HCT116 (cell line): ENCODE measurements around the gene KRT86. TPM values are rescaled to one million over a fixed set of nuclear protein-coding genes. Genes with fewer than 3 reads are reported as not detected.

Source experiments
- ATAC-seq: fragments of 200-7000 bp; cut with Tn5 transposase; 2 replicates; pipeline ENCODE4 v1.9.1; 2020; ENCODE audit warnings: mild to moderate bottlenecking, moderate library complexity
- BruUV-seq: library from RNA; stranded (reverse); fragments of 400-500 nt; replicated peaks from 2 replicates; lab custom pipeline; 2021; lab: Mats Ljungman, UMichigan
- CTCF ChIA-PET: fragments of 300-600 bp; sonication (Branson Sonifier 250); formaldehyde crosslinking; loops from one replicate; lab custom pipeline; 2021; ENCODE audit warnings: antibody characterized with exemption; lab: Charles Lee
- POLR2A ChIA-PET: fragments of 300-600, 350-600 bp; sonication (Branson Sonifier 250); formaldehyde crosslinking; loops from one replicate; lab custom pipeline; 2021; ENCODE audit warnings: antibody characterized with exemption; lab: Charles Lee
- RAD21 ChIA-PET, 2 experiments: fragments of 300-600 bp; sonication (Branson Sonifier 250); formaldehyde crosslinking; loops; one replicate each; lab custom pipeline; 2023; ENCODE audit warnings: low total read pairs in 2 of 2; ENCODE audit not compliant: uncharacterized antibody in 2 of 2, unreplicated experiment in 2 of 2, low non-redundant PET in 1 of 2; lab: Charles Lee
- DNase-seq: peaks from one replicate; pipeline ENCODE4 v3.0.0-alpha.2; 2010; ENCODE audit warnings: low read depth, low spot score
- H2AFZ ChIP-seq: fragments of 200-600 bp; shearing (Covaris generic), sonication (generic); 2 replicates; pipeline ENCODE4 v1.6.1; 2017; ENCODE audit warnings: low read depth, mixed run types, mixed read lengths, antibody characterized with exemption, low read length; ENCODE audit not compliant: poor library complexity, severe bottlenecking
- H3K27ac ChIP-seq: 2 replicates; pipeline ENCODE4 v1.5.1; 2012; ENCODE audit warnings: low read depth, low read length
- H3K27me3 ChIP-seq: fragments of 200-600 bp; sonication (generic); 2 replicates; pipeline ENCODE4 v1.6.1; 2016; ENCODE audit warnings: mixed run types, low read length, mixed read lengths; ENCODE audit not compliant: insufficient read depth
- H3K36me3 ChIP-seq, 2 experiments: fragments of 200-500 bp in 1 of 2; fragments of 200-600 bp in 1 of 2; sonication (Bioruptor generic) in 1 of 2; sonication (generic) in 1 of 2; 2 replicates each; pipeline versions ENCODE4 v1.5.1 to v1.6.1; 2014 to 2016; ENCODE audit warnings: low read length in 2 of 2, inconsistent platforms in 1 of 2, mixed read lengths in 1 of 2, mixed run types in 1 of 2; ENCODE audit not compliant: insufficient read depth in 2 of 2, control insufficient read depth in 1 of 2
- H3K4me1 ChIP-seq, 2 experiments: fragments of 200-600 bp in 1 of 2; sonication (generic) in 1 of 2; 2 replicates each; pipeline versions ENCODE4 v1.5.1 to v1.6.1; 2012 to 2017; ENCODE audit warnings: low read length in 2 of 2, inconsistent platforms in 1 of 2, mild to moderate bottlenecking in 1 of 2, mixed read lengths in 1 of 2, mixed run types in 1 of 2, moderate library complexity in 1 of 2; ENCODE audit not compliant: insufficient read depth in 2 of 2, control insufficient read depth in 1 of 2
- H3K4me2 ChIP-seq: fragments of 200-600 bp; sonication (generic); 2 replicates; pipeline ENCODE4 v1.6.1; 2017; ENCODE audit warnings: mixed run types, low read length, mixed read lengths
- H3K4me3 ChIP-seq, 2 experiments: fragments of 200-600 bp in 1 of 2; sonication (generic) in 1 of 2; replicated peaks in 1 of 2; 2 replicates each; pipeline ENCODE4 v1.5.1; 2011 to 2016; ENCODE audit warnings: low read length in 2 of 2, control low read depth in 1 of 2, low read depth in 1 of 2, mild to moderate bottlenecking in 1 of 2, mixed read lengths in 1 of 2, mixed run types in 1 of 2
- H3K79me2 ChIP-seq: fragments of 200-600 bp; sonication (generic); 2 replicates; pipeline ENCODE4 v1.6.1; 2017; ENCODE audit warnings: mild to moderate bottlenecking, mixed run types, low read length, moderate library complexity, mixed read lengths; ENCODE audit not compliant: insufficient read depth
- H3K9ac ChIP-seq: fragments of 200-600 bp; sonication (generic); 2 replicates; pipeline ENCODE4 v1.6.1; 2016; ENCODE audit warnings: low read length, mixed read lengths
- H3K9me2 ChIP-seq: fragments of 200-600 bp; sonication (generic), shearing (Covaris generic); 2 replicates; pipeline ENCODE4 v1.6.1; 2017; ENCODE audit warnings: mixed run types, mild to moderate bottlenecking, moderate library complexity; ENCODE audit not compliant: insufficient read depth
- H3K9me3 ChIP-seq, 2 experiments: fragments of 200-500 bp in 1 of 2; fragments of 200-600 bp in 1 of 2; sonication (Bioruptor generic) in 1 of 2; sonication (generic) in 1 of 2; 2 replicates each; pipeline ENCODE4 v1.6.1; 2014 to 2017; ENCODE audit warnings: low read length in 2 of 2, mixed read lengths in 2 of 2, inconsistent platforms in 1 of 2, low read depth in 1 of 2, mild to moderate bottlenecking in 1 of 2, mixed run types in 1 of 2, moderate library complexity in 1 of 2; ENCODE audit not compliant: control insufficient read depth in 1 of 2, insufficient read depth in 1 of 2
- H4K20me1 ChIP-seq: fragments of 200-600 bp; sonication (generic), shearing (Covaris generic); 2 replicates; pipeline ENCODE4 v1.6.1; 2017; ENCODE audit warnings: mixed run types, mild to moderate bottlenecking, moderate library complexity; ENCODE audit not compliant: insufficient read depth
- JUND ChIP-seq: IDR thresholded peaks from 2 replicates; pipeline ENCODE4 v1.6.1; 2012
- POLR2AphosphoS5 ChIP-seq: IDR thresholded peaks from 2 replicates; pipeline ENCODE4 v1.6.1; 2011; ENCODE audit warnings: mild to moderate bottlenecking, low read depth, low read length, moderate library complexity
- RAD21 ChIP-seq: IDR thresholded peaks from 2 replicates; pipeline ENCODE4 v1.6.1; 2012; ENCODE audit warnings: low read depth, mild to moderate bottlenecking
- intact Hi-C: fragments of 100-400 bp; cut with micrococcal nuclease; formaldehyde crosslinking; loops from 2 replicates; pipeline ENCODE4 v1.10.0; 2022
- total RNA-seq: library from RNA; stranded (reverse); gene quantifications from one replicate; pipeline ENCODE4 v1.2.1, GENCODE V29; 2021; ENCODE audit not compliant: unreplicated experiment
- TF ChIP-seq, protein P1 (sequence below), 3 experiments: fragments of 200-600 bp in 1 of 3; sonication (generic) in 1 of 3; IDR thresholded peaks in 2 of 3; conservative IDR thresholded peaks in 1 of 3; 2 replicates each; pipeline ENCODE4 v1.5.1; 2012 to 2017; ENCODE audit warnings: low read depth in 2 of 3, low read length in 2 of 3, antibody characterized with exemption in 1 of 3, borderline replicate concordance in 1 of 3, control low read depth in 1 of 3, mild to moderate bottlenecking in 1 of 3, mixed read lengths in 1 of 3, mixed run types in 1 of 3, moderate library complexity in 1 of 3; ENCODE audit not compliant: insufficient read depth in 1 of 3

Gene KRT86
- total RNA-seq, 1 experiment from 2014 or later = 1.5 TPM

DNA sequence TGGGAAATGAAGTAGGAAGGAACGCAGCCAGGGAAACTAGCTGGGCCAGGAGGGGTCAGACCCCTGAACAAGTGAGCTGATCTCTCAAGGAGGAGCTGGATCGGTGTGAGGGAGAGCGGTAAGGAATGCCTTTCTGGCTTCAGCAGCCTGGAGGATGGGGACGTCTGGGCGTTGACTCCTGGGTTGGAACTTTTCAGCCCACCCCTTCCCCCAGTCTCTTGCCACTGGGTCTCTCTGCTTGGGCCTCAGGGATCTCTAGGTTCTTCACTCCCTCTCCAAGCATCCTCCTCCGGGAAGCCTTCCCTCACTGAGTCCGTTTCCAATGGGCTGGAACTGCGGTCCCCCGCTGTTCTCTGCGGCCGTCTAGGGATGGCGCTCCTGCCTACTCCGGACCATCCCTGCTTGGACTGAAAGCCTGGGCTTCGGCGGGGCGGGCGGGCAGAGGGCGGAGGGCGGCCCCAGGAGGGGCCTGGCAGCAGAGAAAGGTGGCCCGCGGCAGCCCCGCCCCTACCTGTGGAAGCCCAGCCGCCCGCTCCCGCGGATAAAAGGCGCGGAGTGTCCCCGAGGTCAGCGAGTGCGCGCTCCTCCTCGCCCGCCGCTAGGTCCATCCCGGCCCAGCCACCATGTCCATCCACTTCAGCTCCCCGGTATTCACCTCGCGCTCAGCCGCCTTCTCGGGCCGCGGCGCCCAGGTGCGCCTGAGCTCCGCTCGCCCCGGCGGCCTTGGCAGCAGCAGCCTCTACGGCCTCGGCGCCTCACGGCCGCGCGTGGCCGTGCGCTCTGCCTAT is 41.6 kb upstream of the KRT86 start, which contains the start of gene KRT7:
Gene KRT7 (plus strand): TSS at position 570 of the 788 bp plus-strand sequence. CDS start 54 bp downstream, at position 624.
- POLR2A ChIA-PET = no interaction called here
- Histone ChIP-seq H3K27me3 (no peaks in the 10 kb centered on the region), H3K4me1 (peaks cover 30 to 99% of the 10 kb centered on the region in 2 experiments), H3K9me2 (no peaks in the 10 kb centered on the region), H3K27ac (no peak within 1 kb of the TSS; the same call in 1 of the 2 replicates), H3K9me3 (no peaks in the 10 kb centered on the region), H4K20me1 (no peaks in the 10 kb centered on the region), H3K79me2 (no peaks in the 10 kb centered on the region), H3K4me2 (peak within 1 kb of the TSS; percentile 71), H3K36me3 (no peaks in the 10 kb centered on the region), H3K9ac (peak within 1 kb of the TSS; percentile 57), H3K4me3 (peak within 1 kb of the TSS; percentile 22 to 39), H2AFZ (no peak within 1 kb of the TSS)
- ATAC-seq = peak; percentile 39
- no TSS peak for BruUV-seq
- intact Hi-C loops = no loop called here
- RAD21 ChIA-PET = no interaction called here
- TF ChIP-seq POLR2AphosphoS5 (peak; percentile 35; the same call in 1 of the 2 replicates), RAD21 (peak; percentile 32), JUND (no peak)
- TF ChIP-seq, protein P1, sequence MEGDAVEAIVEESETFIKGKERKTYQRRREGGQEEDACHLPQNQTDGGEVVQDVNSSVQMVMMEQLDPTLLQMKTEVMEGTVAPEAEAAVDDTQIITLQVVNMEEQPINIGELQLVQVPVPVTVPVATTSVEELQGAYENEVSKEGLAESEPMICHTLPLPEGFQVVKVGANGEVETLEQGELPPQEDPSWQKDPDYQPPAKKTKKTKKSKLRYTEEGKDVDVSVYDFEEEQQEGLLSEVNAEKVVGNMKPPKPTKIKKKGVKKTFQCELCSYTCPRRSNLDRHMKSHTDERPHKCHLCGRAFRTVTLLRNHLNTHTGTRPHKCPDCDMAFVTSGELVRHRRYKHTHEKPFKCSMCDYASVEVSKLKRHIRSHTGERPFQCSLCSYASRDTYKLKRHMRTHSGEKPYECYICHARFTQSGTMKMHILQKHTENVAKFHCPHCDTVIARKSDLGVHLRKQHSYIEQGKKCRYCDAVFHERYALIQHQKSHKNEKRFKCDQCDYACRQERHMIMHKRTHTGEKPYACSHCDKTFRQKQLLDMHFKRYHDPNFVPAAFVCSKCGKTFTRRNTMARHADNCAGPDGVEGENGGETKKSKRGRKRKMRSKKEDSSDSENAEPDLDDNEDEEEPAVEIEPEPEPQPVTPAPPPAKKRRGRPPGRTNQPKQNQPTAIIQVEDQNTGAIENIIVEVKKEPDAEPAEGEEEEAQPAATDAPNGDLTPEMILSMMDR (IDR thresholded peaks at IDR 0.05 in 2 of 3, conservative IDR thresholded peaks at IDR 0.05 in 1 of 3; ENCODE audit: borderline replicate concordance in 1 of 3, insufficient read depth in 1 of 3, low read depth in 2 of 3, low read length in 2 of 3) = peak in 1 of 3 experiments; percentile 20; a peak in 1 of 6 replicates
- CTCF ChIA-PET = no interaction called here
- DNase-seq = no peak
